ENCODE results near the gene CCDC116. TPM values are rescaled to one million over a fixed set of nuclear protein-coding genes. Genes with fewer than 3 reads are reported as not detected.

Gene CCDC116
- total and polyA plus RNA-seq, 10 of the 15 experiments (the other 5 are each of a cell fraction or from before 2014, with no cell fraction given) = 0.04 to 0.18 (median 0.04) TPM; not detected in 6

DNA sequence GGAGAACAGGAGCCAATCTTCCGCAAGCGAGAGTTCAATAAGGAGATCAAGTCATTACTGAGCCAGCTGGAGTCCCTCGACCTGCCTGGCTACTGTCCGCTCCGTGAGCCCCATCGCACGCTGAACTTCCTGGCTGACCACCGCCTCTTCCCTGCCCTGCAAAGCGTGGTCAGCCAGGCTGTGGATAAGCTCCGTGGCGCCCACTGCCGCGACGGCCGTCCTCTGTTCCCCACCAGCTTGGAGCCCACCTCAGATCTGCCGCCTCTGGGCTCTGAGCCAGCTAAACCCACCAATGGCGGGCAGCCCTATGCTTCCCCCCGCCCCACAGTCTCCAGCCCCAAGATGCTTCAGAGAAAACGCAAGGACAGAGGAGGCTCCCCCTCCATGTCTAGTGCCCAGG is 2.3 kb downstream of the CCDC116 start:
- RAD21 ChIA-PET (ENCODE audit: unreplicated experiment) = interaction anchor here (1.4 kb wide), 1 partner anchor 12 kb away, joined by 4 read pairs; no protein-coding TSS in a partner anchor
- Histone ChIP-seq H3K27ac (ENCODE audit: control insufficient read depth, insufficient read depth) (no peak overlapping the region), H3K4me1 (ENCODE audit: control insufficient read depth, insufficient read depth, low read length) (no peaks in the 10 kb centered on the region), H3K9me3 (replicated peaks; ENCODE audit: control insufficient read depth, insufficient read depth, low read length) (no peaks in the 10 kb centered on the region), H4K20me1 (ENCODE audit: control insufficient read depth, insufficient read depth) (no peaks in the 10 kb centered on the region), H3K79me2 (ENCODE audit: control insufficient read depth, insufficient read depth, low read length) (peaks cover under 1% of the 10 kb centered on the region; the same call in 1 of the 2 replicates), H3K4me3 (no peak overlapping the region), H3K27me3 (replicated peaks in 1 of 2; ENCODE audit: control insufficient read depth in 2 of 2, insufficient read depth in 2 of 2, low read length in 1 of 2) (no peaks in the 10 kb centered on the region), H3K9ac (ENCODE audit: control insufficient read depth, insufficient read depth, low read length) (no peak overlapping the region), H3K4me2 (ENCODE audit: control insufficient read depth, insufficient read depth) (no peak overlapping the region), H2AFZ (ENCODE audit: control insufficient read depth, low read depth, low read length) (no peak overlapping the region), H3K36me3 (ENCODE audit: control insufficient read depth in 2 of 2, insufficient read depth in 2 of 2, low read length in 1 of 2) (no peaks in the 10 kb centered on the region)
- DNase-seq (ENCODE audit: low read depth, low spot score) = no peak
- SMC1A ChIA-PET (ENCODE audit: uncharacterized antibody, unreplicated experiment) = interaction anchor here (0.6 kb wide), 1 partner anchor 838 kb away, joined by 3 read pairs; no protein-coding TSS in a partner anchor
- TF ChIP-seq FOXK2 (IDR thresholded peaks at IDR 0.05) = no peak
- TF ChIP-seq, protein P1, sequence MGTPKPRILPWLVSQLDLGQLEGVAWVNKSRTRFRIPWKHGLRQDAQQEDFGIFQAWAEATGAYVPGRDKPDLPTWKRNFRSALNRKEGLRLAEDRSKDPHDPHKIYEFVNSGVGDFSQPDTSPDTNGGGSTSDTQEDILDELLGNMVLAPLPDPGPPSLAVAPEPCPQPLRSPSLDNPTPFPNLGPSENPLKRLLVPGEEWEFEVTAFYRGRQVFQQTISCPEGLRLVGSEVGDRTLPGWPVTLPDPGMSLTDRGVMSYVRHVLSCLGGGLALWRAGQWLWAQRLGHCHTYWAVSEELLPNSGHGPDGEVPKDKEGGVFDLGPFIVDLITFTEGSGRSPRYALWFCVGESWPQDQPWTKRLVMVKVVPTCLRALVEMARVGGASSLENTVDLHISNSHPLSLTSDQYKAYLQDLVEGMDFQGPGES (IDR thresholded peaks at IDR 0.05) = no peak
- no peak for TF ChIP-seq BMI1 (IDR thresholded peaks at IDR 0.05; ENCODE audit: borderline replicate concordance)
- no peak for TF ChIP-seq RELA (IDR thresholded peaks at IDR 0.05; ENCODE audit: borderline replicate concordance, partially characterized antibody)
- no peak for TF ChIP-seq KLF5 (IDR thresholded peaks at IDR 0.05; ENCODE audit: partially characterized antibody)
- no peak for TF ChIP-seq SUPT20H (IDR thresholded peaks at IDR 0.05; ENCODE audit: borderline replicate concordance, control insufficient read depth, low read depth, low read length)
- TF ChIP-seq NR2F1 (conservative IDR thresholded peaks at IDR 0.05) = no peak
- no peak for TF ChIP-seq TCF3 (IDR thresholded peaks at IDR 0.05; ENCODE audit: borderline replicate concordance, insufficient read depth, low read depth, low read length)
- no peak for TF ChIP-seq STAT3 (IDR thresholded peaks at IDR 0.05; ENCODE audit: low read depth, low read length)
- no peak for TF ChIP-seq ZNF384 (IDR thresholded peaks at IDR 0.05; ENCODE audit: borderline replicate concordance, low read depth, low read length)
- no peak for TF ChIP-seq RUNX3 (IDR thresholded peaks at IDR 0.05; ENCODE audit: low read length)
- TF ChIP-seq ZSCAN29 (IDR thresholded peaks at IDR 0.05) = no peak
- ATAC-seq = no peak
- POLR2A ChIA-PET = no interaction called here
- CTCF ChIA-PET = interaction anchor here (0.5 to 3.7 kb wide), 2 partner anchors 12 to 71 kb away, joined by 3 to 25 read pairs; no protein-coding TSS in a partner anchor
- no peak for FAIRE-seq
- 74% methylated on average over 19 of the region's 19 CpGs for WGBS (ENCODE audit: insufficient coverage, insufficient replicate concordance, low lambda C conversion rate, missing lambda C conversion rate)
- intact Hi-C loops (cut with micrococcal nuclease; ENCODE audit: unreplicated experiment) (no loop called here), in situ Hi-C loops (cut with MboI) (no loop called here)
- BruUV-seq (replicated peaks) = no TSS peak
